Endothelial cell of umbilical vein (primary cell): ENCODE measurements around the gene HAVCR1. TPM values are rescaled to one million over a fixed set of nuclear protein-coding genes. Genes with fewer than 3 reads are reported as not detected.

Source experiments
- BruUV-seq: library from RNA; stranded (reverse); fragments of 400-500 nt; replicated peaks from 2 replicates; lab custom pipeline; 2021; lab: Mats Ljungman, UMichigan
- CTCF ChIA-PET: fragments of 300-600, 350-600 bp; sonication (Branson Sonifier 250); formaldehyde crosslinking; loops from one replicate; lab custom pipeline; 2021; ENCODE audit warnings: antibody characterized with exemption, inconsistent platforms; lab: Charles Lee
- POLR2A ChIA-PET: fragments of 300-600, 350-600 bp; sonication (Branson Sonifier 250); formaldehyde crosslinking; loops from one replicate; lab custom pipeline; 2021; ENCODE audit warnings: antibody characterized with exemption, inconsistent platforms; lab: Charles Lee
- DNase-seq: peaks from one replicate; pipeline ENCODE4 v3.0.0-alpha.2; 2011; ENCODE audit warnings: low read depth, low spot score
- FAIRE-seq: peaks from 2 replicates; lab custom pipeline; 2011; peaks lifted over from hg19 to GRCh38; lab: Jason Lieb, UNC
- H2AFZ ChIP-seq: 2 replicates; pipeline ENCODE4 v1.6.0; 2012; ENCODE audit warnings: low read depth, low read length, control low read depth, inconsistent platforms
- H3K27ac ChIP-seq: 2 replicates; pipeline ENCODE4 v1.5.1; 2011; ENCODE audit warnings: low read depth, mild to moderate bottlenecking, control low read depth, low read length, moderate library complexity; ENCODE audit not compliant: insufficient read depth
- H3K27me3 ChIP-seq, 2 experiments: 2 replicates each; pipeline versions ENCODE4 v1.6.0 to v1.6.1; 2011; ENCODE audit warnings: low read length in 2 of 2, mixed read lengths in 1 of 2; ENCODE audit not compliant: control insufficient read depth in 2 of 2, insufficient read depth in 2 of 2
- H3K36me3 ChIP-seq, 2 experiments: 2 replicates in 1 of 2; 3 replicates in 1 of 2; pipeline ENCODE4 v1.5.1; 2011; ENCODE audit warnings: low read length in 2 of 2, mild to moderate bottlenecking in 1 of 2, moderate library complexity in 1 of 2; ENCODE audit not compliant: control insufficient read depth in 2 of 2, insufficient read depth in 2 of 2; ENCODE audit errors: extremely low read depth in 1 of 2
- H3K4me1 ChIP-seq: 3 replicates; pipeline ENCODE4 v1.5.1; 2011; ENCODE audit warnings: mild to moderate bottlenecking, low read length; ENCODE audit not compliant: control insufficient read depth, insufficient read depth; ENCODE audit errors: extremely low read depth
- H3K4me2 ChIP-seq: 2 replicates; pipeline ENCODE4 v1.6.1; 2011; ENCODE audit warnings: low read length, control low read depth, mixed read lengths; ENCODE audit not compliant: insufficient read depth
- H3K4me3 ChIP-seq, 3 experiments: fragments of 200-600 bp in 1 of 3; sonication (generic), shearing (Covaris generic) in 1 of 3; replicated peaks in 1 of 3; 2 replicates each; pipeline ENCODE4 v1.5.1; 2011 to 2016; ENCODE audit warnings: control low read depth in 3 of 3, low read length in 3 of 3, mild to moderate bottlenecking in 2 of 3, inconsistent platforms in 1 of 3, low read depth in 1 of 3, moderate library complexity in 1 of 3; ENCODE audit not compliant: insufficient read depth in 1 of 3
- H3K79me2 ChIP-seq: 2 replicates; pipeline ENCODE4 v1.6.0; 2012; ENCODE audit warnings: low read length, inconsistent platforms; ENCODE audit not compliant: control insufficient read depth, insufficient read depth
- H3K9ac ChIP-seq: replicated peaks from 2 replicates; pipeline ENCODE3; 2011; ENCODE audit warnings: low read length, control low read depth; ENCODE audit not compliant: insufficient read depth; ENCODE audit errors: extremely low read depth
- H3K9me1 ChIP-seq: replicated peaks from 3 replicates; pipeline ENCODE4 v1.6.0; 2011; ENCODE audit warnings: mild to moderate bottlenecking, low read length; ENCODE audit not compliant: control insufficient read depth, insufficient read depth; ENCODE audit errors: extremely low read depth
- H3K9me3 ChIP-seq: replicated peaks from 2 replicates; pipeline ENCODE4 v1.5.1; 2012; ENCODE audit warnings: low read length, inconsistent platforms; ENCODE audit not compliant: control insufficient read depth, insufficient read depth
- H4K20me1 ChIP-seq: replicated peaks from 2 replicates; pipeline ENCODE3; 2011; ENCODE audit warnings: mild to moderate bottlenecking, low read length; ENCODE audit not compliant: control insufficient read depth, insufficient read depth; ENCODE audit errors: extremely low read depth
- EZH2 ChIP-seq: IDR thresholded peaks from 2 replicates; pipeline ENCODE4 v1.6.1; 2012; ENCODE audit warnings: borderline replicate concordance, low read depth, mild to moderate bottlenecking, moderate library complexity, low read length, inconsistent platforms; ENCODE audit not compliant: severe bottlenecking
- FOS ChIP-seq: IDR thresholded peaks from 2 replicates; pipeline ENCODE4 v1.6.1; 2011; ENCODE audit warnings: mild to moderate bottlenecking, low read length, moderate library complexity, borderline replicate concordance; ENCODE audit not compliant: insufficient read depth
- GATA2 ChIP-seq: IDR thresholded peaks from 2 replicates; pipeline ENCODE4 v1.7.0; 2011; ENCODE audit warnings: low read depth, mild to moderate bottlenecking, moderate library complexity, mixed read lengths, low read length; ENCODE audit not compliant: insufficient read length, insufficient read depth
- JUN ChIP-seq: IDR thresholded peaks from 2 replicates; pipeline ENCODE4 v1.6.1; 2011; ENCODE audit warnings: borderline replicate concordance, low read depth; ENCODE audit not compliant: insufficient read length, insufficient read depth
- MYC ChIP-seq: IDR thresholded peaks from one replicate; pipeline ENCODE4 v1.6.1; 2011; ENCODE audit warnings: mild to moderate bottlenecking, low read depth, low read length
- POLR2A ChIP-seq: IDR thresholded peaks from 2 replicates; pipeline ENCODE4 v1.6.1; 2012; ENCODE audit warnings: low read depth, mild to moderate bottlenecking, control low read depth, low read length
- POLR2AphosphoS5 ChIP-seq: IDR thresholded peaks from 2 replicates; pipeline ENCODE4 v1.6.1; 2012; ENCODE audit warnings: low read depth, mild to moderate bottlenecking, control low read depth, low read length, moderate library complexity; ENCODE audit not compliant: insufficient read depth
- dilution Hi-C: fragments of 300-500 bp; cut with MboI; formaldehyde crosslinking; loops from one replicate; pipeline ENCODE4 v1.15.0; 2019; ENCODE audit warnings: low sequenced_read_pairs; ENCODE audit not compliant: extremely low pct_ligation_motif_present
- intact Hi-C: fragments of 100-400 bp; cut with micrococcal nuclease; formaldehyde crosslinking; loops from one replicate; pipeline ENCODE4 v1.10.0; 2022
- polyA plus RNA-seq, 4 experiments: library from polyadenylated mRNA; depleted of rRNA in 3 of 4; stranded (reverse) in 3 of 4; unstranded in 1 of 4; fragments of >200 nt; gene quantifications; 2 replicates each; pipeline versions ENCODE4 v1.2.1 to v1.2.3, GENCODE V29; 2011 to 2012; ENCODE audit warnings: missing spikeins in 1 of 4
- total RNA-seq: library from RNA; stranded (reverse); gene quantifications from 2 replicates; pipeline ENCODE4 v1.2.3, GENCODE V29; 2021
- TF ChIP-seq, protein P1 (sequence below): IDR thresholded peaks from 2 replicates; pipeline ENCODE4 v1.6.1; 2011; ENCODE audit not compliant: insufficient read depth, insufficient read length
- TF ChIP-seq, protein P2 (sequence below), 2 donors: IDR thresholded peaks; 1 replicate in 1 of 2; 2 replicates in 1 of 2; pipeline ENCODE4 v1.5.1; 2011; ENCODE audit warnings: low read length in 2 of 2, mild to moderate bottlenecking in 2 of 2, moderate library complexity in 2 of 2, control low read depth in 1 of 2, inconsistent platforms in 1 of 2, low read depth in 1 of 2; ENCODE audit not compliant: insufficient read depth in 1 of 2; ENCODE audit errors: extremely low read depth in 1 of 2

Gene HAVCR1
- total and polyA plus RNA-seq, 2 donors (not counting 3 experiments of a cell fraction or from before 2014, with no cell fraction given), result not detected

DNA sequence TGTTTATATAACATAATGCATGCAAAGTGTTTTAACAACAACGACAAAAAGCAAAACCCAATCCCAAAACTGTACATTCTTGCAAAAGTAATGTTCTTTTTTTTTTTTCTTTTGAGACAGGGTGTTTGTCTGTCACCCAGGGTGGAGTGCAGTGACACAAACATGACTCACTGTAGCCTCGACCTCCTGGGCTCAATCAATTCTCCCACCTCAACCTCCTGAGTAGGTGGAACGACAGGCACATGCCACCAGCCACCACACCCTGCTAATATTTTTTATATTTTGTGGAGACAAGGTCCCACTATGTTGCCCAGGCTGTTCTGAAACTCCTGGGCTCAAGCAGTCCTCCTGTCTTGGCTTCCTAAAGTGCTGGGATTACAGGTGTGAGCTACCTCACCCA is 13.6 kb upstream of the HAVCR1 start:
- peaks cover 2% of the 10 kb centered on the region for H3K9me3 ChIP-seq
- H2AFZ ChIP-seq, result no peak overlapping the region
- H3K27ac ChIP-seq, result no peak overlapping the region
- TF ChIP-seq POLR2AphosphoS5, result no peak
- TF ChIP-seq POLR2A, result no peak
- TF ChIP-seq, protein P1, sequence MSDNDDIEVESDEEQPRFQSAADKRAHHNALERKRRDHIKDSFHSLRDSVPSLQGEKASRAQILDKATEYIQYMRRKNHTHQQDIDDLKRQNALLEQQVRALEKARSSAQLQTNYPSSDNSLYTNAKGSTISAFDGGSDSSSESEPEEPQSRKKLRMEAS, result no peak
- TF ChIP-seq MYC, result no peak
- TF ChIP-seq JUN, result no peak
- no peak for TF ChIP-seq GATA2
- TF ChIP-seq FOS, result no peak
- no peak for TF ChIP-seq EZH2
- TF ChIP-seq, protein P2, sequence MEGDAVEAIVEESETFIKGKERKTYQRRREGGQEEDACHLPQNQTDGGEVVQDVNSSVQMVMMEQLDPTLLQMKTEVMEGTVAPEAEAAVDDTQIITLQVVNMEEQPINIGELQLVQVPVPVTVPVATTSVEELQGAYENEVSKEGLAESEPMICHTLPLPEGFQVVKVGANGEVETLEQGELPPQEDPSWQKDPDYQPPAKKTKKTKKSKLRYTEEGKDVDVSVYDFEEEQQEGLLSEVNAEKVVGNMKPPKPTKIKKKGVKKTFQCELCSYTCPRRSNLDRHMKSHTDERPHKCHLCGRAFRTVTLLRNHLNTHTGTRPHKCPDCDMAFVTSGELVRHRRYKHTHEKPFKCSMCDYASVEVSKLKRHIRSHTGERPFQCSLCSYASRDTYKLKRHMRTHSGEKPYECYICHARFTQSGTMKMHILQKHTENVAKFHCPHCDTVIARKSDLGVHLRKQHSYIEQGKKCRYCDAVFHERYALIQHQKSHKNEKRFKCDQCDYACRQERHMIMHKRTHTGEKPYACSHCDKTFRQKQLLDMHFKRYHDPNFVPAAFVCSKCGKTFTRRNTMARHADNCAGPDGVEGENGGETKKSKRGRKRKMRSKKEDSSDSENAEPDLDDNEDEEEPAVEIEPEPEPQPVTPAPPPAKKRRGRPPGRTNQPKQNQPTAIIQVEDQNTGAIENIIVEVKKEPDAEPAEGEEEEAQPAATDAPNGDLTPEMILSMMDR (IDR thresholded peaks at IDR 0.05; ENCODE audit: extremely low read depth in 1 of 2, insufficient read depth in 1 of 2, low read depth in 1 of 2, low read length in 2 of 2), result no peak
- H3K27me3 ChIP-seq, result no peaks in the 10 kb centered on the region
- dilution Hi-C loops (no loop called here), intact Hi-C loops (no loop called here)
- POLR2A ChIA-PET, result no interaction called here
- no peaks in the 10 kb centered on the region for H4K20me1 ChIP-seq
- H3K4me2 ChIP-seq, result no peak overlapping the region
- H3K4me1 ChIP-seq, result no peaks in the 10 kb centered on the region
- no TSS peak for BruUV-seq
- FAIRE-seq (no peak), DNase-seq (no peak)
- H3K79me2 ChIP-seq, result no peaks in the 10 kb centered on the region
- H3K4me3 ChIP-seq, result no peak overlapping the region
- no peaks in the 10 kb centered on the region for H3K36me3 ChIP-seq
- H3K9me1 ChIP-seq, result no peaks in the 10 kb centered on the region
- no peak overlapping the region for H3K9ac ChIP-seq
- CTCF ChIA-PET, result no interaction called here
